GM12878 (cell line): ENCODE measurements around the gene KITLG.

ENCODE experiments used
- CEBPB ChIP-seq, 2 experiments: fragments of 150-350 bp in 1 of 2; IDR thresholded peaks; 2 replicates each; pipeline ENCODE4 v1.6.1; 2012 to 2014; ENCODE audit warnings: low read depth in 2 of 2, low read length in 2 of 2, borderline replicate concordance in 1 of 2, inconsistent platforms in 1 of 2
- CHD1 ChIP-seq: IDR thresholded peaks from 2 replicates; pipeline ENCODE4 v1.6.1; 2012; ENCODE audit warnings: low read depth, low read length, improper control_type of control experiment
- CTCF ChIP-seq, 3 experiments: IDR thresholded peaks in 2 of 3; conservative IDR thresholded peaks in 1 of 3; 2 replicates each; pipeline ENCODE4 v1.5.1; 2011; ENCODE audit warnings: low read depth in 3 of 3, low read length in 3 of 3, mild to moderate bottlenecking in 3 of 3, control low read depth in 2 of 3, moderate library complexity in 2 of 3, inconsistent platforms in 1 of 3, mixed read lengths in 1 of 3; ENCODE audit not compliant: control insufficient read depth in 2 of 3, insufficient read depth in 1 of 3; ENCODE audit errors: extremely low read depth in 1 of 3
- EZH2 ChIP-seq: IDR thresholded peaks from 2 replicates; pipeline ENCODE4 v1.6.1; 2012; ENCODE audit warnings: low read depth, mild to moderate bottlenecking, control low read depth, inconsistent platforms, low read length, borderline replicate concordance; ENCODE audit not compliant: control insufficient read depth
- NR2C2 ChIP-seq: IDR thresholded peaks from 2 replicates; pipeline ENCODE4 v1.6.1; 2011; ENCODE audit warnings: borderline replicate concordance, low read depth; ENCODE audit not compliant: control insufficient read depth, insufficient read length
- POLR2A ChIP-seq: IDR thresholded peaks from 2 replicates; pipeline ENCODE4 v1.6.1; 2011; ENCODE audit warnings: low read depth, mild to moderate bottlenecking, low read length

GRCh38 chr12:88627501-88627900 is 47.2 kb upstream of the KITLG start:
- no peak for TF ChIP-seq CEBPB (IDR thresholded peaks at IDR 0.05; ENCODE audit: borderline replicate concordance in 1 of 2, low read depth in 2 of 2, low read length in 2 of 2)
- no peak for TF ChIP-seq CHD1
- no peak for TF ChIP-seq EZH2
- no peak for TF ChIP-seq NR2C2
- no peak for TF ChIP-seq POLR2A
- TF ChIP-seq CTCF (IDR thresholded peaks at IDR 0.05 in 2 of 3, conservative IDR thresholded peaks at IDR 0.05 in 1 of 3; ENCODE audit: control insufficient read depth in 2 of 3, extremely low read depth in 1 of 3, insufficient read depth in 1 of 3, low read depth in 3 of 3, low read length in 3 of 3) = no peak
